ENCODE measurements around the gene TIMM44.

TIMM44 gene, protein sequence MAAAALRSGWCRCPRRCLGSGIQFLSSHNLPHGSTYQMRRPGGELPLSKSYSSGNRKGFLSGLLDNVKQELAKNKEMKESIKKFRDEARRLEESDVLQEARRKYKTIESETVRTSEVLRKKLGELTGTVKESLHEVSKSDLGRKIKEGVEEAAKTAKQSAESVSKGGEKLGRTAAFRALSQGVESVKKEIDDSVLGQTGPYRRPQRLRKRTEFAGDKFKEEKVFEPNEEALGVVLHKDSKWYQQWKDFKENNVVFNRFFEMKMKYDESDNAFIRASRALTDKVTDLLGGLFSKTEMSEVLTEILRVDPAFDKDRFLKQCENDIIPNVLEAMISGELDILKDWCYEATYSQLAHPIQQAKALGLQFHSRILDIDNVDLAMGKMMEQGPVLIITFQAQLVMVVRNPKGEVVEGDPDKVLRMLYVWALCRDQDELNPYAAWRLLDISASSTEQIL

DNA sequence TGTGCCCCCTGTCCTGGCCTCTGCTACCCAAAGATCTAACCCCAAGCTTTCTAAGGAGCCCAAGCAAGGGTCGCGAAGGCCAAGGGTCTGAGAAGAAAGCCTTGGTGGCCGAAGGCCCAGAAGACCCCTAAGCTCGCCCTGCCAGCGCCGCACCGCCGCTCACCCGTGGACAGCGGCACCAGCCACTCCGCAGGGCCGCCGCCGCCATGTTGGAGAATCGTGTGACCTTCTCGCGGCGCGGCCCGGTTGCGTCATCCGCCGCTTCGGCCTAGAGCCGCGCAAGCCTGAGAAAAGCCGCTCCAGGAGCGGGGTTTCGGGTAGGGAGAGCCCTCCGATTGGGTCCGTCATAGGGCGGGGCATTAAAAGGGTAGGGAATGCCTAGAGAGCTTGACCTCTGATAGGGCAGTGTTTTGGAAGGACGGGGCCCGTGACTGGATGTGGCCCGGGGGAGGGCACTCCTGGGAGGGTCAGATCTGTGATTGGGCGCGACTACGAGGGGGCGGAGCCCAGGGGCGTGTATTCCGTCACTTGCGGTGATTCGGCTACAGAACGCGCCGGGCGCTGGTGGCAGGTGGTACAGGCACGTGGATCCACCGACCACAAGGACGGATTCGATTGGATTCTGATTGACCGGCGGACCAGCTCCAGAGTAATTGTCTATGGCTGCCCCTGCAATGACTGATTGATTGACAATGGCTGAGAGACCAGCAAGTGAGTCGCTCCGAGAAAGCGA, at the start of gene TIMM44:
TIMM44 (minus strand) TSS at position 223 of the 733 bp plus-strand sequence; CDS start at position 208, 15 bp downstream.
- peak; percentile 92 for DNase-seq (ENCODE audit: low spot score)

DNA sequence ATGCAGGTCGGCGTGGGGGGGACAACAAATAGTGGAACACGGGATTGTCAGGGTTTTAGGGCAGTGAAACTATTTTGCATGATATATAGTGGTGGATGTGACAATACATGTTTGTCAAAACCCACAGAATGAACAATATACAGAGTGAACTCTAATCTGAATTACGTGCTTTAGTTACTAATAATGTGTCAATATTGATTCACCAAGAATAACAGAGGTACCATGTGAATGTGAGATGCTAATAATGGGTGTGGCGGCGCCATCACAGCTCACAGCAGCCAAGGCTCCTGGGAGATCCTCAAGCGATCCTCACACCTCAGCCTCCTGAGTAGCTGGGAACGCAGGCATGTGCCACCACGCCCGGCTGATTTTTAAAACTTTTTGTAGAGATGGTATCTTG, 49.1 kb upstream of the TIMM44 start:
- no peak for DNase-seq (ENCODE audit: low spot score)

DNA sequence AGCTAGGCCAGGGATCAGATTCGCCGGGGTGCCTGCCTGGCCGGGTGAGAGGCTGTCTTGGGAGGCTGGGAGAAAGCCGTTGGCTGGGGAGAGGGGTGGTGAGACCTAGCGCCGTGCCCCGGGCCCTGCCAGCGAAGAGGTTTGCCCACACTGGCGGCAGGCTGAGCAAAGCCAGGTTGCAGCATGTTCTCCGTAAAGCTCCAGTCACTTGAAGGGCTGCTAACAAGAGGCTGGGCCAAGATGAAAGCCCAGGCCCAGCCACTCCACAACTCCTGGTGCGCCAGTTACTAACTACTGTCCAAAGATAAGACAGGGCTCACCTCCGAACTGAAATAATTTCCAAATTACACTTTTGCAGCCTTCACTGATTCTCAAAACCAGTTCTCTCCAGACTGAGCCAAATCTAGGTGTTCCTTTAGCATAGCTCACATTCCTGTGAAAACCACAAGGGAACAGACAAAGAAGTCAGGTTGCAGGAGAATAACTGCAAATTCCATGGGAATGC, 45.7 kb upstream of the TIMM44 start:
- DNase-seq (ENCODE audit: low spot score), result no peak

DNA sequence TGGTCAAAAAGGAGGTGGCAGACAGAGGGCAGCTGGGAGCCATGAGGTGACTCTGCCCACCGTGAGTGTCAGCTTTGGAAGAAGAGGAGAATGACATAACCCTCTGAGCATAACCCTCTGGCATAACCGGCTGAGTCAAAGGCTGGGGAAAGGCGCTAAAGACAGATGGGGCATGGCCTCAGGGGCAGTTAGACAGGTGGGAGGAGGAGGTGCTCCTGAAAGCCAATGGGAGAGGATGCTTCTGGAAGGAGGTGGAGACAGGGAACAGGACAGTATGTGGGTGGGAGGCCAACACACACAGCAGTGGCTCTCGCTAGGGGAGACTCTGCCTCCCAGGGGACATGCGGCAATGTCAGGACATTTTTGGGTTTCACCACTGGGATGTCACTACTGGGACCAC, 44.8 kb upstream of the TIMM44 start:
- DNase-seq (ENCODE audit: low spot score), result no peak

DNA sequence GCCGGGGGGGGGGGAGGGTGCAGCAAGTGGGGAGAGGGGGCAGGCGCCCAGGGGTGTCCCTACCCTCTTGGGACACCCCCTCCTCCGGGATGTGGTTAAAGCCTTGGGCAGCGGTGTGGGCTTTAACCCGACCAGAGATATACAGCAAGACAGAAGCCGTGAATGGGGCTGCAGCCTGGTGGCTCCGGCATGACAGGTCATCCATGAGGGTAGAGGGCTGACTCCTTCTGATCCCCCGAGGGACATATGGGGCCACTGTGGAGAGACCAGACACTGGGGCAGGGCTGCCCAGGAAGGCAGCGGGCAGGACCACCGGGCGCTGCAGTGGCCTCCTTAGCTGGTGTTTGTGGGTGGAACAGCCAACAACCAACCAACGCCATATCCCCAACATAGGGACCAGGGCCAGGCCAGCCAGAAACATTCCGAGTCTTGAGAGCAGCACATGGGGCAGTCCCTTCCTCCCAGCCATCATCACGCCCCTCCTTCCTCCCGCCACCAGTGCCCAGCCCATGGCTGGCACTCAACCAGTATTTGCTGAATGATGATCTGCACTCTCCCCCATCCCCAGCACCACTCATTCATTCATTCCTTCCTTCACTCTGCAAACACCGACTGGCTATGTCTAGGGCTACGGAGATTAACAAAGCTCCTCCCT, 43.8 kb upstream of the TIMM44 start:
- no peak for DNase-seq (ENCODE audit: low spot score)

DNA sequence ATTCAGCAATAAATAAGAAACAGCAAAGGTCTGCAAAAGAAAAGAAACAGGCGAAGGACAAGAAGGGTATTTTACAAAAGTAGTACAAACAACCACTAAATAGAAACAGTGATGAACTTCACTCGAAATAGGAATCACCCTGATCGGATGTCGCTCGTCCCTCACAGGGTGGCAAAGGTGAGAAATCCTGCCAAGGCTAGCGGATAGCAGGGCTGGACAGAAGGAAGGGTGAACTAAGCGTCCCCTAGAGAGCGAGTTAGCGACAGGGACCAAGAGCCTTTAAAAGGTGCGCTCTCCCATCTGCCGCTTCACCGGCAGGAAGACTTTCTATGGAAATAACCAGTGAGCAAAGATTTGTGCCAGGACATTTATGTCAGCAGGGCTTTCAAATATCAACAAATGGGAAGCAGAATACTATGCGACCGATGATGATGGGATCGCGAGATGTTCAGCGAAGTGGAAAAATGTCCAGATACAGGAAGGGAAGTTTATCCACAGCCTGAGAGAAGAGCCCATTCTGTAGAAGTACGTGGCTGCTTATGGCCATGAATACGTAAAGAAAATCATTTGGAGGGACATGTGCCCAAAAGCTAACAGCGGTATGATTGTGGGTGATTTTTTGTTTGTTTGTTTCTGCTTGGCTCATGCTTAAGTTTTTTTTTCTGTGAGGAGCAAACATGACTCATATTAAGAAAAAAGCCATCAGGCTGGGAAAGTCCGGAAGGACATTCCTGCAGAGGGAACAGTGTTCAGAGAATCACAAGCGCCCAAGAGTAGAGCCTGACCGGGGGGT, 43.1 kb upstream of the TIMM44 start:
- DNase-seq (ENCODE audit: low spot score), result no peak

DNA sequence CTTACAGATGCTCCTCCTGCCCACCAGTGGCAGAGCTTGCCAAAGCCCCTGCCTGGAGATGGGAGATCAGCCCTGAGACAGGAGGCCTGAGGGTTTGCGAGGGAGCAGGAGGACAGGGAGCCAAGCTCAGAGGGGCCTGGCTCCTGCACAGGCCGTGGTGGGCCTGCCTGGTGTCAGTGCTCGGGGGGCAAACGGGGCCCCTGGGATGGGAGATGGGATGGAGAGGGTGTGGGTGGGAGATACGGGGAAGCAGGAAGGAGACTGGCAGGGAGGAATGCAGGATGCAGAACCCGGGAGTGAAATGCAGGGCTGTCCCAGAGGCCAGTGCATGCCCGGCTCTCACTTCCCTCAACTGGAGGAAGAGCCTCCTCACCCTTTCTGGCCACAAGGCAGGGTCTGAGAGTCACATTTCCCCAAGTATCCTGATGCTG, 42.0 kb upstream of the TIMM44 start:
- no peak for DNase-seq (ENCODE audit: low spot score)

DNA sequence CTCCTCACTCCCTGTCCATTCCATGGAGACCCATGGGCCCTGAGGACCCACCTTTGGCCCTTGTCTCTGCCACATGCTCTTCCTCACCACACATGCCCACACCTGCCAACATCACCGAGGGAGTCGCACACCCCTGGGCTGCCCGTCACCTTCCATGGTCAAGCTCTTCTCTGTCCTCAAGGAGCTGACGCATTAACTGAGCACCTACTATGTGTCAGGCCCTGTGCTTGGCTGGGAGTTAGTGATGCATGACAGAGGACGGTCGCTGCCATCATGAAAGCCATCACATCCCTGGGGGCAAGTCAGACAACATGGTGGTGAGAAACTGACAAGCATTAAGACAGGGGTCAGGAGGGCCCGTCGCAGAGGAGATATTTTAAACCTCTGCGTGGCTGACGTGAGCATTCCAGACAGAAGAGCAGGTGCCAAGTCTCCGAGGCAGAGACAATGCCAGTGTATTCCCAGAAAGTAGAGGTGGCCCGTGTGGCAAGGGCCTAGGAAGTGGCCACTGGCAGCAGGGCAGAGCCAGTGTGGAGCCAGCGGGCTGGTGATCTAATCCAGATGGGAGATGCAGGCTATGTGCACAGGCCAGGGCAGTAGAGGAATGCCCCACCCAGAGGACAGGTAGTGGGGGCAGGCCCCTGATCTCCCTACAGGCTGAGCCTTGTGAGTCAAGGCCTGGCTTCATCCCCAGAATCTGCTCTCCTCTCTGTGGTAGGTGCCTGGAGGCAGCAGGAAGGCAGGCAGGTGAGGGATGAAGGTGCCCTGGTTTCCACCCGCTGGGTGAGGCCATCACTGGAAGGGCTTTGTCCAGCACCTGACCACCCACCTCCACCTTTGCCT, 40.8 kb upstream of the TIMM44 start:
- no peak for DNase-seq (ENCODE audit: low spot score)

DNA sequence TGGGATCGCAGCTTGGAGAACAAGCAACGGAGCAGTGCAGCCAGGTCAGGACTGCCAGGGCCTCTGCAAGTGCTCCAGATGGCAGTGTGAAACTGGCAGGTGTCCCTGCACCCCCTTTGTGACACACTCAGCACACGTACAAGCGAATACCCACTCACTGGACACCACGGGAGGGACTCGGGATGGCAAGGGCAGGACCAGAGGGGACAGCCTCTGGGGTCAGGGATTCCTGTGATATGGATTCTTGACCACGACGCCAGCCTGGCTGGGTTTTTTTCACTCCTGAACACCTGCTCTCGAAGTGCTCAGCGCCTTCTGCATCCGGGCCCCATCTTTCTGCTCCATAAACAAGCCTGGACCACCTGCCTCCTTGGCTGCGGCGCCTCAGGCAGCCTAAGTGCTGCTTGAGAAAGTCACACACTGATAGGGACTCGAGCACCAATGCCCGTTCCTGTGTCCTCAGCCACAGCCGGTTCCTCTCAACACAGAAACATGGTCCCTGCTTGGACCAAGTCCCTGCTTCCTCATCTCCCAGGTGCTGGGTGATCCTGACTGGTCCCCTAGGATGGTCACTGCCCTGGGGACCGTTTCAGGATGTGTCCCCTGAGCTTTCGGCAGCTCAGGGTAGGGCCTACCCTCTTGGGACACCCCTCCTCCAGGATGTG, 40.0 kb upstream of the TIMM44 start:
- no peak for DNase-seq (ENCODE audit: low spot score)

DNA sequence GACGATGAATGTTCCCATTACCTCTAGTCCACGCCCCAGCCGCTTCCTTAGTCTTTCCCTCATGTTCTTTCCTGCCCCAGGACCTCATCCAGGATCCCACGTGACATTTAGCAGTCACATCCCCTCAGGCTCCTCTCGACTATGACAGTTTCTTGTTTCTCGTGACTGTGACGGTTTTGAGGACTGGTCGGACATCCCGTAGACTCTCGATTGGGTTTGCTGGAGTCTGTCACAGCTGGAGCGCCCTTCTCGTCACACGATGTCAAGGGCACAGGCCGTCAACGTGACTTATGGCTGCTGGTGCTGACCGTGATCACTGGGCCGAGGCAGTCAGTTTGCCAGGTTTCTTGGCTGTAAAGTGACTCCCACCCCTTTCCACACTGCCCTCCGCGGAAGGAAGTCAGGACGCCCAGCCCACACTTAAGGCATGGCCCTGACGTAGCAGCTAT, 39.2 kb upstream of the TIMM44 start:
- DNase-seq (ENCODE audit: low spot score), result no peak

DNA sequence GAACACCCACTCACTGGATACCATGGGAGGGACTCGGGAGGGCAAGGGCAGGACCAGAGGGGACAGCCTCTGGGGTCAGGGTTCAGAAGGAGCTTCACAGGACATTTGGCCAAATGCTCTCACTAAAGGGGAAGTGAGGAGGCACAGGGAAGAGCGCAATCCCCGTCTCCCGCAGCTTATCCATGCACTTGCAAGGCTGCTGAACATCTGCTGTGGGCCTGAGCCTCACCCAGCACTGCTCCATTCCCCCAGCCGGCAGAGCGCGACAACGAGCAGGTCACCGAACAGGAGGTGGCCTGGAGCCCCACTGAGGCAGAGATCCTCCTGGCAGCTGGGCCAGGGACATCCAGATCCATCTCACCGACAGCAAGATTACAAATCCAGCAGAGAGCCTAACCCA, 38.6 kb upstream of the TIMM44 start:
- no peak for DNase-seq (ENCODE audit: low spot score)

DNA sequence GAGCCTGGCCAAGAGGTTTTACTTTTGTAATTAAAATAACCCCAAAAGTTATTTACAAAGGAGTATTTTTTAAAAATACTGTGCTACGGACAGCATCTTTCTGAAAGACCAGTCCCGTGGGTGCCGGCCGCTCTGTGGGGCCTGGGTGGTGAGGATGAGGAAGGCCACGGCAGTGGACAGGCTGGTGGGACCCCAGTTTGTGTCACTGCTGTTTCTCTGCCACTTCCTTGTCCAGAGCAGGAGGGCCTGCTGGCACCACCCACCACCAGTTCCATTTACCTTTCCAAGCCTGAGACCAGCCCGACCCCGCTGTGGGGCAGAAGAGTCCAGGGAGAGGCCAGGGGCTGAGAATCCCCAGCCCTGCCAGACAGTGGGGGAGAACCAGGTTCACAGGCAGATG, 38.2 kb upstream of the TIMM44 start:
- no peak for DNase-seq (ENCODE audit: low spot score)

DNA sequence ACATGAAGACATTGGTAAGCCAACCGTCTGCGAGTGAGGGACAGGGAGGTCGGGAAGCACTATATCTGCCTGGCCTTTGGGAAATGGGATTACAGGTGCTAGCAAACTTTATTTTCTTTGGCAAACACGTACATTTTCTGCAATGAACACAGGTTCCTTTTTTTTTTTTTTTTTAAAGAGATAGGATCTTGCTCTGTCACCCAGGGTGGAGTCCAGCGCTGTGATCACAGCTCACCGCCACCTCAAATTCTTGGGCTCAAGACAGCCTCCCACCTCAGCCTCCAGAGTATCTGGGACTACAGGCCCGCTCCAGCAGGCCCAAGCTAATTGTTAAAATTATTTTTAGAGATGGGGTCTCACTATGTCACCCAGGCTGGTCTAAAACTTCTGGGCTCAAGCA, 37.7 kb upstream of the TIMM44 start:
- DNase-seq (ENCODE audit: low spot score), result no peak

DNA sequence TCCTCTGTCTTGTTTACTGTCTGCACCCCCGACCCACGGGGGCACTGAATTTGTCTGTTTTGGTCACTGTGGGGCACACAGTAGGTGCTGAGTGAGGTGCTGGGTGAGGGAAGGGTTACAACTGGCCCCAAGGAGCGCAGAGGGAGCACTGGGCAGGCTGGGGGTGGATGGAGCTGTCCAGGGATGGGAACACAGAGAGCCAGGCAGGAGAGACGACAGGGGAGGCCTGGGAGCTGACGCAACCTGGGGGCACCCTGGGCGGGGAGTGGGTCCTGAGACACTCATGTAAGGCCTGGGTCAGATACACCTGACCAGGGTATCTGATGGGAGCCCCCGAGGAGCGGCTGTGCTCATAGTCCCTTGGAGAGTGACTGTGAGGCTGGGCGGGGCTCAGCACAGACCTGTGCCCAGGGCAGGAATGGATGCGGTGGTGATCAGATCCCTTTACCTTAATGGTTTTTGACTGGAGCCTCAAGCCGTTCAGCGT, 37.2 kb upstream of the TIMM44 start:
- no peak for DNase-seq (ENCODE audit: low spot score)

DNA sequence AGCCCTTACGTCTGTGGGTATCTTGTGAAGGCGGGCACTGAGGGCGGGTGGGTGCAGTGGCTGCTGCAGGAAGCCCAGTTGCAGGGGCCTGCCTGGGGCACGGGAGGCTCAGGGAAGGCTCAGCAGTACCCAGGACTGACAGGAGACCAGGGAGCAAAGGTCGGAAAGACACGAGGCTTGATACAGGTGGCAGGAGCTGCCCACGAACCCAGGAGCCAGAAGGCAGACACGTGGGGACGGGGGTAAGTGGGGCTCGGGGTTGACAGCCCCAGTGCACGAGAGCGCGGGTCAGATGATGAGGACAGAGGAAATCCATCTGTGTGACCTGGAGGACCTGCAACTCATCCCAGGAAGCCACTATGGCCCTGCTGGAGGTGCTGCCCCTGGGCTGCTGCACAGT, 36.7 kb upstream of the TIMM44 start:
- DNase-seq (ENCODE audit: low spot score), result no peak

DNA sequence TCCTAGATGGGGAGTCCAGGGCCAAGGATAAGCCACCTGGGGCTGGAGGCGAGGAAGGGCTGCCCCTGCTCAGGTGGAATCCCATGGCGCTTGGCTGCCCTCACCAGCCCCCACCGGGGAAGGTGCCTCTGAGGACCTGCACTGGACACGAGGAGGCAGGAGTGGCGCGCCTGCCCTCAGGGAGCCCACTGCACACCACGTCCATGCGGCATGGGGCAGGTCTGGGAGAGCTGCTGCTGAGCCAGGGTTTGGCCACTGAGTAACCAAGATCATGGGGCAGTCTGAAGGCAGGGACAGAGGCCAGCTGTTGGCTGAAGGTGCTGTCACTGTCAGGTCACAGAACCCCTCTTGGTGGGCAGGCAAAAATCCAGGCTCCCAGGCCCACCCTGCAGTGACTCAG, 36.1 kb upstream of the TIMM44 start:
- no peak for DNase-seq (ENCODE audit: low spot score)

DNA sequence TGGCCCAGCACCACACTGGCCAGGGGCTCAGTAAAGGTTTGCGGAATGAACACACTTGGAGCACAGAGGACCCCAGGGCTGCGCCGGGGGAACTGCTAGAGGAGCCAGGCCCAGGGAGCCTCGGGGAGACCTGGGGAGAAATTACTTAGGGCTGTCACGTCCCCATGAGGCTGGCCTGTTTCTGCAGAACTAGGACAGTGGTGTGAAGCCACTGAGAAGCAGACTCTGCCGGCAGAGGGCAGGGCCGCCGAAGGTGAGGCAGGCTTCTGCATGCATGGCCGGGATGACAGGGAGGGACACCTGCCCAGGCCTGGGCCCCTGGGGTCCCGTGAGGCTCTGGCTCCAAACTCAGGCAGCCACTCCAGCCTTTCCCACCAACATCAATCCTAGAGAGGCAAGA, 35.5 kb upstream of the TIMM44 start:
- DNase-seq (ENCODE audit: low spot score), result no peak

DNA sequence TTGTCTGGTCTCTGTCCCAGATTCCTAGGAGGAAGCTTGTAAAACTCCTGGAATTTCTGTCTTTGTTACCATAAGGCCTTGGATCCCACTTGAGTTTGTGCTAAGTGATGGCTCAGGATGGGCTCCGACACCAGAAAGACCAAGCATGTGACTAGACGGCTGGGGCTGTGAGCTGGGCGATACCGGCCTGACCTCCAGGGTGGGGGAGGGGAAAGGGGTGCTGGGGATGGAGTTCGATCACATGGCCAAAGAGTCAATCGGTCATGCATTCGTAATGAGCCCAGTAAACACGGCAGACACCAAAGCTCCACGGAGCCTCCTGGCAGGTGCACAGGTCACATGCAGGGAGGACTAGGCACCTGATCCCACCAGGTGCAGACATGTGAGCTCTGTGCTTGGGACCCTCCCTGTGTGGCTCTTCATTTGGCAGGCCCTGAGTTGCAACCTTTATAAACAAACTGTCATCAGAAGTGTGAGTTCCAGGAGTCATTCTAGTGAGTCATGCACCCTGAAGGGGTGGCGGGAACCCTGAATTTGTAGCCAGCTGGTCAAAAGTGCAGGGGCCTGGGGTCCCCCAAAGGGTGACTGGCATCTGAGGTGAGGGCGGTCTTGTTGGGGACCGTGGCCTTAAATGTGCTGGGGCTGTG, 34.8 kb upstream of the TIMM44 start:
- DNase-seq (ENCODE audit: low spot score), result no peak

DNA sequence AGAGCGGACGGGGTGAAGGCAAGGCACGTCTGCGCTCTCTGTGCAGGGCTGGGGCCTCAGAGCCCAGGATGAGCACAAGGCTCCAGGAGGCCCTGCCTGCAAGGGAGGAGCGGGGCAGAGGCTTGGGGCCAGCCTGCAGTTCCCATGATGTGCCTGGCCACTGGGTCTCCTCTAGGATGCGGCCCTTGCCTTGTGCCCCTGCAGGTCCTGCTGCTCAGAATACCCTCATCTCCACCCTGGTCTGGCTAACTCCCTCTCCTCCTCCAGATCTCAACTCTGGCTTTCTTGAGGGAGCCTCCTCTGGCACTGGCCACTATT, 34.2 kb upstream of the TIMM44 start:
- DNase-seq (ENCODE audit: low spot score), result no peak
